Femur (tissue), 1 donor: ENCODE data around the gene IGSF5.

Experiments used
- DNase-seq: peaks from one replicate; pipeline ENCODE4 v3.0.0-alpha.2; 2017

The IGSF5 gene

DNA sequence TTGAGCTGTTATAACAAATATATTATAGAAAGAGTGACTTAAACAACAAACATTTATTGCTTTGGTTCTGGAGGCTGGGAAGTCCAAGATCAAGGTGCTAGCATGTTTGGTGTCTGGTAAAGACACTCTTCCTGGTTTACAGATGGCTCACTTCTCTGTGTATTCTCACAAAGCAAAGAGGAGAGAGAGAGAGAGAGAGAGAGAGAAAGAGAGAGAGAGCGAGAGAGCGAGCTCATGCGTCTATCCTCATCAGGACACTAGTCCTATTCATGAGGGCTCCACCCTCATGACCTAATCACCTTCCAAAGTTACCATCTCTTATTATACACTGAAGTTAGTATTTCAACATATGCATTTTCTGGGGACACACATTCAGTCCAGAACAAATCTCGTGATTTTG lies 89.6 kb downstream of the IGSF5 start:
- no peak for DNase-seq

DNA sequence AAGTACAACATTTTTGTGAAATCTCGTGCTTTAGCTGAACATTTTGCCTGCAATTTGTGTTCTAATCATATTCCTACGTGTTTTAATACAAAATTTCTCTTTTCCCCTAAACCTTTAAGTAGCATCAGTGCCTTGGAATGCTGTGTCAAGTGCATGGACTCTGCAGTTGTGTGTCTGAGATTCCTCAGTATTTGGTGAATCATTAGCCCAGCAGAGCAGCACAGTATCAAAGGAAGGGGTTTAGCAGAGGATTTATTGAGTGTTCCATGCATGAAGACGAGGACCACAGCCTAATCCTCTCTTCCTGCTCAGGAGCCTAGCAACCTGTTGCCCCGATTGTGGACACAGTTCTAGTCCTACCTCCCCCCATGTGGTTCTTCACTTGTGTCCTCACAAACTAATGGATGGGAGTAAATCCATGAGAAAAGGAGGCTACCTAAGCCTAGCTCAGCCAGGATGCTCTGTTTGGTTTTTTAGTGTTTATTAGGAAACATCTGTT lies 92.9 kb downstream of the IGSF5 start:
- no peak for DNase-seq

DNA sequence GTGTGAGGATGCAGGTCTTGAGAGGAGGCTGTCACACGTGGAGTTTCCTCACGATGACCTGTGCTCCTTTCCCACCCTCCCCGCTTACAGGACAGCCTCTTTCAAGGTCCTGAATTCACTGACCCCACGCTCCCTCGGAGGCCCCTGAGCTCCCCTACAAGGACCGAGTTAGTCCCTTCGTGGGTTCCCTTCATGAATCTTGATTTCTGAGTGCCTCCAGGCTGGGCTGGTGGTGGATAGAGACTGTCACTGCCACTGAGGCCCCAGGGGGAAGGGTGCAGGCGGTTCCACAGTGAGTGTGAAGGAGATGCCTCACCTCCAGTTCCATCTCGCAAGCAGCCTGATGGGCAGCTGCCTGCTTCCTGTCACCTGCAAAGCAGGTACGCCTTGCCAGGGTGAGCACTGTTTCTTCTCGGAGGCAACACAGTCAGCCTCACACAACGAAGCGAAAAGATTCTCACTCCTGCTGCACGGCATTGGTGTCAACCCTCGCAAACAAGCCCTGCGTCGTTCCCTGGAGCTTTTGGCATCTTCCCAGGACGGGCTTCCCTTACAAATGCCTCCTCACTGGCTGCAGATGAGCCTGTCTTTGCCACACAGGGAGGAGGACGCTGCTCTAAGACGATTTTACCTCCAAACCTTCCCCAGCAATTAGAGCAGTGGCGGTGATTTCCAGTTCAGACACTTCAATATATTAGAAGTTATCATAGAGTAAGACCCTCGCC lies 95.6 kb downstream of the IGSF5 start:
- no peak for DNase-seq

DNA sequence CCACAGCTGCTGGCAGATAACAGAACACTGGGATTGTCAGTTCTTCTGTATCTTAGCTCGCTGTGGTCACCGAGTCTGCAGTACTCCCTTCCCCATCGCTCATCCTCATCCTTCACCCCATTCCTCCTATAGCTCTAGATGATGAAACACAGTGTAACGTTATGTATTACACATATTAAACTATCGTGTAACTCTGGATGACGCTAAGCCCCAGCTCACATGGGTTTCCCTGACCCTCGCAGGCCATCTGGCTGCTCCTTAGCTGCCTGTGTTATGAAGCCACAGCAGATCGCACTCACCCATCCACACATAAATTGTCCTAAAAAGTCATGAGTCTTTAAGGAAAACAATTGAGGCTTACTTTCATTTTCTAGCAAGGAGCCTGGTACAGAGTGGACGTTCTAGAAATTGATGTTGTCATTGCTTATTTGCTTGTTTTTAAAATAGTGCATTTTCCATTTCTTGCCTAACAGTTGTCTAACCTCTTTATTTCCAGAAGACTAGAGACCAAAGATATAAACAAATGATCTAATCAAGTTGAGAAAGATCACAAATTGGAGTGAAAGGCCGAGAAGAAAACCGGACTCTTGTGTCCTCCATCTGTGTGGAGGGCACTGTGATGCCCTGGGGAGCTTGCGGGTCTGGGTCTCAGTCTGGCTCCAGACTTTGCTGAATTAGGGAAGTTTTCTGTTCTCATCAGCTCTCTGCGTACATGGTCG lies 97.9 kb downstream of the IGSF5 start:
- no peak for DNase-seq

DNA sequence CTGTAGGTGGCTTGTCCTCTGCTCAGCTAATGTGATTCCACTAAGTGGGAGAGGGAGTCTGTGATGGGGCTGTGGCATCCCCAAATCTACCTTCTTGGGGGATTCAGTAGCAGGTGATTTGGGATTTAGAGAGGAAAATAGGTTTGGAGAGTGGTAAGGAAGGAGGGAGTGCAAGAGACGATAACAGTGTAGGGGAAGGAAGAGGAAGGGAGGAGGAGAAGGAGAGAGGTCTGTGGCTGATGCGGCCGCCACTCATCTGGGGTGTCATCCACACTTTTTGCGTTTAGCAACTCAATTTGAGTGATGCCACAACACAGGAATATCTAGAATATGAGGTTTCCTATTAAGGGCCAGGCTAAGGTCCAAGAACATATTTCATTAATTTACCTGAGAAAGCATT lies 98.5 kb downstream of the IGSF5 start:
- DNase-seq, result no peak

DNA sequence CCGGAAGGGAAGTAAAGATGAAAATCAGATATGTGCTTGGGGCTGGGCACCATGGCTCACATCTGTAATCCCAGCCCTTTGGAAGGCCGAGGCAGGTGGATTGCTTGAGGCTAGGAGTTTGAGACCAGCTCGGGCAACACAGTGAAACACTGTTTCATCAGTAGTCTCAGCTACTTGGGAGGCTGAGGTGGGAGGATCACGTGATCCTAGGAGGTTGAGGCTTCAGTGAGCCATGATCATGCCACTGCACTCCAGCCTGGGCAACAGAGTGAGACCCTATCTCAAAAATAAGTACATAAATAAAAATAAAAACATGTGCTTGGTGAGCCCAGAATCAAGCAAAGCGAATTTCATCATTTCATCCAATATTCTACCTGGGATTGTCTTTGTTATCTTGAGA lies 98.9 kb downstream of the IGSF5 start:
- no peak for DNase-seq

DNA sequence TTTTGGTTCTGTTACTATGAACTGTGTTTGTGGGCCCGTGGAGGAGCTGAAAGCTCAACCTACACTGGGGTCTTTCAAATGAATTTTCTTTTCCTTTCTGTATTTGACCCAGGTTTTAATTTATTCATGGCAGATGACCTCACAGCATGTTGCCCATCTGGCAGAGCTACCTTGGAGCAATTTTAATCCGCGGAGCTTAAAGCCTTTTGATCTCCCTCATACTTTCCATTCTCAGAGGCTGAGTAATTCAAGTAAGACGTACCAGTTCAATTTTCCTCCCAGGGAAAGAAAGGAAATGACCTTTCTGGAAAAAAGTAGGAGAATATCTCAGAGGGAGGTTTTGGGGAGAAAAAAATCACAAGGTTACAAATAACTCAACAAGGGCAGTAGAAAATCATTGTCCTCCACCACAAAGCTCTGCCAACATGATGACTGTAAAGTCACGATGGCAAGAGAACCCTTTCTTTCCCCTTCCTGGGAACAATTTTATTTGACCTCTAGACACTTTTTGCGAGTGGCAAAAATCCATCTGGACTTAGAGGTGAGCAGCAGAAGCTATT lies 100.7 kb downstream of the IGSF5 start:
- peak; percentile 35 for DNase-seq

DNA sequence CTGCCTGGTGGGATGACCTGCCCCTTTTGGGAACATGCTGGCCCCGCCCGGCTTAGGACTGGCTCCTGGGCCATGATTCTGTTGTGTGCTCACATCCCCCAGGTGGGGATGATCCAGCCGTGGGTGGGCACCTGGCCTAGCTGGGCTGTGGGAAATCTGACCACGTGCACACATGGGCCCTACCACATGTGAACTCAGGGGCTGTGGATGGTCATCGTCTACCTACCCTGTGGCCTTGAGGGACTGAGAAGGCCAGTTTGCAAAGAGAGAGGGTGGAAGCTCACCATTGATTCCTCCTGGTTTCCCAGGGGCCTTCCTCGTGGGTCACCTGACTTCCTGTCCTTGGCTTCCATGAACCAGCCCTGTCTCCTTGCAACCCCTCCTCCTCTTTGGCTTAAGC lies 102.9 kb downstream of the IGSF5 start:
- DNase-seq, result no peak

DNA sequence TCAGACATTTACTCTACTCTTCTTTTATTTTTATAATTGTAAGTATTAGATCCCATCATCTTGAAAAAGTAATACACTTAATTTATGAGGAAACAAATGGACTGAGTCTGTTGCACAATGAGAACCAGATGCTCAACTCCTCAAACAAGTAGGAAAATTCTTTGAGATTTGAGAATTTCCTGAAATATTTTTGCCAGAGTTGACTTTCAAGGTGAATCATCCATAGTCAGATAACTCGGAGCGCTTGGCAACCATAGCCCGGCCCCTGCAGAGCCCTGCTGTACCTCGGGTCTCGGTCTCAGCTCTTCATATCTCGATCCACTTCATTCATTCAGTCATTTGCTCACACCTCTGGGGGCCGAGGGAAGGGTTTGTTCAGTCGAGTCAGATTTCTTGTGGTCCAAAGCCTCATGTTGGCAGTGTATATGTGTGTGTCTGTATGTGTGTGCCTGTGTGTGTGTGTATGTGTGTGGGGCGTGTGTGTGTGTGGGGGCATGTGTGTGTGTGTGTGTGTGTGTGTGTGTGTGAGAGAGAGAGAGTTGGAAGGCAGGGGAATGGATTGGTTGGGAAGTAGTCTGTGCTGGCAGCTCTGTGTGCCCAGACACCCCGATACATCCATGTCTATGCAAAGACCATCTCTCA lies 104.2 kb downstream of the IGSF5 start:
- no peak for DNase-seq

DNA sequence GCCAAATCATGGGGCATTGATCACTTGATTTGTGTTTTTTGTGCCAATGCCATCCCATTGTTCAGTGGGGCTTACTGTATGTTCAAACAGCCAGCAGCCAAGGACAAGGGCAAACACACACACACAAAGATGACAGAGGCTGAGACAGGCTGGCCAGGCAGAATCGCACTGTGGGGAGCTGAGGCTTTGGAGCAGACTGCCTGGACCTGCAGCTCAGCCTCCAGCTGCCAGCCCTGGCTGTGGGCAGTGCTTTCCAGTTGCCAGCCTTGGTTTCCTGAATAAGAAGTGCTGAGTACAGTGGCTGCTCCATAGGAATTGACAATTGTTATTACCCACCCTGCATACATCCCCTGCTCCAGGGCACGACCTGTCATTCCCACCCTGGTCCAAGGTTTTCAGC lies 105.3 kb downstream of the IGSF5 start:
- DNase-seq, result no peak

DNA sequence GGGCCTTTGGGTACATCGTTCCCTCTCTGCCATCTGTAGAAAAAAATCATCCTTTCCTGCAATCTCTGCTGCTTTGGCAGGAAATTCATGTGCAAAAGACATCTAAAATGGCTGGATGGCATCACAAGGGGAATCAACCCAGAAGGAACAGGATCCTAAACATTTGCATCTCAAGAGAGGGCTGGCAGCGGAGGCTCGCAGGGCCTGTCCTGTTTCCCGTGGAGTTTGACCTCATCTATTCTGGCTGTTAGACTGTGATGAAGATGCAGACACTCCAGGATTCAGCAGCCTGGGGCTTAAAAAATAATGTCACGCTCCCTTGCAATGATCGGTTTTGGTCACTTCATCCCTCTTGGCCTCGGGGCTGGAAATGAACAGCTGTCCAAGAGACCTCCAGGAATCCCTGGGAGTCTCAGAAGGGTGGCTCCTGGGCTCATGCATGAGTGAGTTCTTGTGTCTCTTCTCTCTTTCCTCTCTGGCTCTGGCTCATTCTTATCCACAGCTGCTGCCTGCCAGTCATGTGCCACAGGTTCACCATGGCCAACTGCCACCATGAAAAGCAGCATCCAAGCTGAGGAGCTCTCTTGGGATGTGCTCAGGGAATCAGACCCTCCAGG lies 106.1 kb downstream of the IGSF5 start:
- DNase-seq, result peak; percentile 32
